Activated naive CD4-positive, alpha-beta T cell treated with anti-CD3 and anti-CD28 coated beads, Interleukin-2, amount 10 ng/mL, durations not matched to agents 7 days and 5 days (primary cell): ENCODE measurements around the gene PRKAG2.
A peak's percentile ranks its signal among the peaks of the same experiment; 100 is the strongest.
"Not testable (repeated sequence)": the region's sequence is repeated elsewhere in the genome, so short reads cannot be mapped to it uniquely, and the experiment has no call there.

Experiments
- CTCF ChIA-PET: fragments of 350-600 bp; sonication (Branson Sonifier 250); formaldehyde crosslinking; loops from one replicate; lab custom pipeline; 2021; ENCODE audit warnings: antibody characterized with exemption; lab: Charles Lee
- DNase-seq: peaks from one replicate; pipeline ENCODE4 v3.0.0-alpha.2; 2020
- H3K27ac Mint-ChIP-seq: one replicate; pipeline ENCODE4 v1.8.0; 2021; ENCODE audit warnings: mild to moderate bottlenecking, moderate library complexity, mixed read lengths
- H3K27me3 Mint-ChIP-seq: one replicate; pipeline ENCODE4 v1.8.0; 2021; ENCODE audit warnings: mild to moderate bottlenecking, mixed read lengths
- H3K36me3 Mint-ChIP-seq: one replicate; pipeline ENCODE4 v1.8.0; 2021; ENCODE audit warnings: mixed read lengths
- H3K4me1 Mint-ChIP-seq: one replicate; pipeline ENCODE4 v1.8.0; 2021; ENCODE audit warnings: mixed read lengths
- H3K4me3 Mint-ChIP-seq: one replicate; pipeline ENCODE4 v1.8.0; 2021; ENCODE audit warnings: mild to moderate bottlenecking, moderate library complexity, mixed read lengths
- H3K9me3 Mint-ChIP-seq: one replicate; pipeline ENCODE4 v1.8.0; 2021; ENCODE audit warnings: mixed read lengths

The PRKAG2 gene

GRCh38 chr7:151783958-151784575 lies 92.8 kb downstream of the PRKAG2 start:
- Mint-ChIP-seq H3K4me1 (peaks cover 23% of the 10 kb centered on the region), H3K27ac (no peak overlapping the region), H3K27me3 (peaks cover 7% of the 10 kb centered on the region), H3K9me3 (no peaks in the 10 kb centered on the region), H3K36me3 (peaks cover 2% of the 10 kb centered on the region), H3K4me3 (no peak overlapping the region)
- CTCF ChIA-PET: interaction anchor here (0.6 to 5.3 kb wide), 9 partner anchors 9 to 151 kb away, joined by 3 to 82 read pairs (median 11); no protein-coding TSS in a partner anchor
- no peak for DNase-seq

GRCh38 chr7:151782598-151783448 lies 94.1 kb downstream of the PRKAG2 start:
- Mint-ChIP-seq H3K36me3 (peaks cover 2% of the 10 kb centered on the region), H3K27ac (peak overlapping the region; percentile 53), H3K4me3 (peak overlapping the region; percentile 68), H3K27me3 (peaks cover 7% of the 10 kb centered on the region), H3K4me1 (peaks cover 15% of the 10 kb centered on the region), H3K9me3 (no peaks in the 10 kb centered on the region)
- peak; percentile 76 for DNase-seq
- CTCF ChIA-PET: interaction anchor here (0.6 to 5.3 kb wide), 27 partner anchors 8 to 270 kb away, joined by 3 to 82 read pairs (median 4); no protein-coding TSS in a partner anchor

DNA sequence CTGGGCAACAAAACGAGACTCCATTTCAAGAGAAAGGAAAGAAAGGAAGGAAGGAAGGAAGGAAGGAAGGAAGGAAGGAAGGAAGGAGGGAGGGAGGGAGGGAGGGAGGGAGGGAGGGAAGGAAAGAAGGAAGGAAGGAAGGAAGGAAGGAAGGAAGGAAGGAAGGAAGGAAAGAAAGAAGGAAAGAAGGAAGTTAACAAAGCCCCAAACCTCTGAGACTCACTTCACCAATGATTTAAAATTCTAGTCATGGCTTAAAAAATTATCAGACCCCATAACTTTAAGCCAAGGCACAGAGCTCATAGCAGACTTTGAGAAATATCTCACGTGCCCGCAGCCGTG lies 94.7 kb downstream of the PRKAG2 start:
- not testable (repeated sequence) for H3K4me3 Mint-ChIP-seq, DNase-seq, H3K9me3 Mint-ChIP-seq, H3K27me3 Mint-ChIP-seq, H3K36me3 Mint-ChIP-seq, H3K27ac Mint-ChIP-seq
- CTCF ChIA-PET: interaction anchor here (0.6 to 5.3 kb wide), 25 partner anchors 9 to 269 kb away, joined by 3 to 82 read pairs (median 4); no protein-coding TSS in a partner anchor
- peaks cover 12% of the 10 kb centered on the region for H3K4me1 Mint-ChIP-seq

DNA sequence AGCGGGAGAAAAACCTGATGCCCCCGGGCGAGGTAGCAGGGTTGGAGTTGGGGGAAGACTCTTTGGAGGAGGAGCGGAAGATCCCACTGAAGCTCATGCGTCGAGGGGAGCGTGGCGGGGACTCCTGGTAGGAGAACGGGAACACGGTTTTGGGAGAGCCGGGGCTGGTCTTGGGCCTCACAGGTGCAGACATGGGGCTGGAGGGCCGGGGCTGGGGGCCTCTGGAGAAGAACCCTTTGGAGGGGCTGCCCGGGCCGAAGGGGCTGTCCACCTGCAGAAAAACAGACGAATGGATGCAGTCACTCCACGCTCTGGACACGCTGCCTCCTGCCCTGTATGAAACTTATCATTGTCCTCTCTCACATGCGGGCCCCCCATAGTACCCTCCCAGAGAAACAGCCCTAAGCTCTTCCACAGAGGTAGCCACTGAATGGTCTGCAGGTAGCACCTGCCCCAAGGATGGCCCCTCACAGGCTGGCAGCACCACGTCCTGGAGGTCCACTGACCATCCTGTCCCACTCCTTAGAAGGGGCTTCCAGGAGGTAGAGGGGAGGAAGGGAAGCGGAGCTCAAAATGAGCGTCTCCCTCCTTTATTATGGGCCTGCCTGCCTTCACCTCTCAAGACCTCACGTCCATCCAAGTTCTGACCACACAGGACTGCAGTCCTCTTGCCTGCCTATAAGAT lies 95.6 kb downstream of the PRKAG2 start:
- Mint-ChIP-seq H3K4me3 (no peak overlapping the region), H3K4me1 (peaks cover 12% of the 10 kb centered on the region), H3K36me3 (peaks cover 2% of the 10 kb centered on the region), H3K27me3 (peaks cover 3% of the 10 kb centered on the region), H3K27ac (no peak overlapping the region), H3K9me3 (no peaks in the 10 kb centered on the region)
- CTCF ChIA-PET: interaction anchor here (1.2 to 5.3 kb wide), 8 partner anchors 11 to 212 kb away, joined by 3 to 82 read pairs (median 8); no protein-coding TSS in a partner anchor
- DNase-seq: no peak

DNA sequence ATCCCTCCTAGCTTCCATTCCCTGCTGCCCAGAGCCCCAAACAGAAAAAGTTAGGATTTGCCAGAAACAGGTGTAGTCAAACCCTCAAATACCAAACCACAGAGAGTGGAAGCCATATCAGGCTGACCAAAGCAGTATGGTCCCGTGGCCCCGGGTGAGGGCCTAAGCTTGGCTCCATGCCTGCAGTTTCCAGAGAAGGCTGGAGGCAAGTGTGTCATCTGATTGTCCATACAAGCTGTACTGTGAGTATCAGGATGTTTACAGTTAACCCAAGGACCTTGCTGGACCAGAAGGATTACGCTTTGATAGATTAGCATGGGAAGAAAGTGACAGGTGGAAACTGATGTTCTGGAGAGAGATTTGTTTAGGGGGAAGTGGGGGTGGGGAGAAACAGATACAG lies 96.3 kb downstream of the PRKAG2 start:
- H3K4me3 Mint-ChIP-seq: no peak overlapping the region
- H3K9me3 Mint-ChIP-seq: no peaks in the 10 kb centered on the region
- CTCF ChIA-PET: interaction anchor here (3.8 to 5.3 kb wide), 2 partner anchors 10 to 21 kb away, joined by 33 to 82 read pairs; no protein-coding TSS in a partner anchor
- H3K27ac Mint-ChIP-seq: no peak overlapping the region
- DNase-seq: no peak
- peaks cover 2% of the 10 kb centered on the region for H3K36me3 Mint-ChIP-seq
- peaks cover 3% of the 10 kb centered on the region for H3K27me3 Mint-ChIP-seq
- H3K4me1 Mint-ChIP-seq: peaks cover 12% of the 10 kb centered on the region

GRCh38 chr7:151779678-151780077 lies 97.2 kb downstream of the PRKAG2 start:
- CTCF ChIA-PET: interaction anchor here (2.4 kb wide), 1 partner anchor 20 kb away, joined by 10 read pairs; no protein-coding TSS in a partner anchor
- DNase-seq: no peak
- Mint-ChIP-seq H3K4me1 (peaks cover 12% of the 10 kb centered on the region), H3K36me3 (peaks cover 2% of the 10 kb centered on the region), H3K27ac (no peak overlapping the region), H3K4me3 (no peak overlapping the region), H3K9me3 (no peaks in the 10 kb centered on the region), H3K27me3 (peaks cover 3% of the 10 kb centered on the region)

DNA sequence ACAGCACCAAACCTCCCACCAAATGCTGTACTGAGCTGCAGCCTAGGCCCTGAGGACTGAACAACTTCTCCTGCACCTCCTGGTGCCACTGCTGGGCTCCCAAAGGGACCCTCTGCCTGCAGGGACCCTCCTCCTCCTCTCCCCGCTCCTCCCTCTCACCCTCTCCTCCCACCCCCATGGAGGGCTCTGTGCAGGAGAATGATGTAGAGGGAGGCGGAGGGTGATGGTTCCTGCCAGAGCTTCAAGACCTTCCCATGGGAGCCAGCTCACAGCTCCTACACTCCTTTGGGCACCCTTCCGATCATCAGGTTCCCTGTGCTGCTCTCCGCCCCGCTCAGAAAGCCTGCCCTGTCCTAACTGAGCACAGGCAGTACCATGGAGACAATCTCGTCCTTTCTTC lies 97.7 kb downstream of the PRKAG2 start:
- Mint-ChIP-seq H3K4me3 (no peak overlapping the region), H3K4me1 (peaks cover 12% of the 10 kb centered on the region), H3K36me3 (peaks cover 2% of the 10 kb centered on the region), H3K9me3 (no peaks in the 10 kb centered on the region), H3K27ac (no peak overlapping the region), H3K27me3 (peaks cover 3% of the 10 kb centered on the region)
- CTCF ChIA-PET: interaction anchor here (1.5 to 2.4 kb wide), 2 partner anchors 17 to 19 kb away, joined by 3 to 10 read pairs; no protein-coding TSS in a partner anchor
- DNase-seq: no peak

GRCh38 chr7:151777908-151778670 lies 98.8 kb downstream of the PRKAG2 start:
- H3K36me3 Mint-ChIP-seq: peaks cover 2% of the 10 kb centered on the region
- no peaks in the 10 kb centered on the region for H3K9me3 Mint-ChIP-seq
- H3K4me3 Mint-ChIP-seq: no peak overlapping the region
- DNase-seq: no peak
- H3K27me3 Mint-ChIP-seq: peaks cover 3% of the 10 kb centered on the region
- no peak overlapping the region for H3K27ac Mint-ChIP-seq
- peaks cover 9% of the 10 kb centered on the region for H3K4me1 Mint-ChIP-seq
- CTCF ChIA-PET: interaction anchor here (1.5 to 2.4 kb wide), 2 partner anchors 16 to 18 kb away, joined by 3 to 10 read pairs; no protein-coding TSS in a partner anchor

- peaks cover 3% of the 10 kb centered on the region for H3K4me1 Mint-ChIP-seq
- peaks cover 3% of the 10 kb centered on the region for H3K27me3 Mint-ChIP-seq
- H3K36me3 Mint-ChIP-seq: peaks cover 2% of the 10 kb centered on the region
- H3K4me3 Mint-ChIP-seq: no peak overlapping the region
- H3K27ac Mint-ChIP-seq: no peak overlapping the region
- CTCF ChIA-PET: interaction anchor here (2.4 kb wide), 1 partner anchor 18 kb away, joined by 10 read pairs; no protein-coding TSS in a partner anchor
- H3K9me3 Mint-ChIP-seq: no peaks in the 10 kb centered on the region
- no peak for DNase-seq
These were observed 99.4 kb downstream of the PRKAG2 start for GRCh38 chr7:151777495-151777880.

DNA sequence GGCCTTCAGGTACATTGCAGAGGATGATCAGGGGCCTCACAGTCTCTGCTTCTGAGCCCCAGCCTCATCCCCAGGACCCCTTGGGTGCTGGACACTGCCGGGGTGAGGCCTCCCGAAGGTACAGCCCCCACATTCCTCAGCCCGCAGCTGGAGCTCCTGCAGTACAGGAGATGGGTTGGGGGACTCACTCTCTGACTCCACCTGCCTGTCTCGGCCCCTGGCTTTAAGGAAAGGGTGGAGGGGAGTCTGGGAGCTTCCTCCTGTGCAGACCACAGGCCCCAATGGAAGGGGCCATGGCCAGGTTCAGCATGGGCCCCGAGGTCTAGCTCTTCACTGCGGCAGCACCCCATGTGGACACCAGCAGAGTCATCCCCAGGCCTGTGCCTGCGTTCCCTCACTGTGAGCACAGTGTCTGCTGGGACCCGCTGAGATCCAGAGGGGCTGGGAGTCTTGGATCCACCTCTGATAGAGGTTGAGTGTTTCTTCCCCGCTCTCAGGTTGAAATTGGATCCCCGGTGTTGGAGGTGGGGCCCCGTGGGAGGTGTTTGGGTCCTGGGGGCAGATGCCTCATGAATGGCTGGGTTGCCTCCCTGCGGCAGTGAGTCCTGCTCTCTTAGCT lies 99.9 kb downstream of the PRKAG2 start:
- no peak for DNase-seq
- Mint-ChIP-seq H3K4me3 (no peak overlapping the region), H3K27ac (no peak overlapping the region), H3K27me3 (peaks cover 3% of the 10 kb centered on the region), H3K36me3 (peaks cover 5% of the 10 kb centered on the region), H3K9me3 (no peaks in the 10 kb centered on the region), H3K4me1 (peaks cover 3% of the 10 kb centered on the region)
- CTCF ChIA-PET: interaction anchor here (1.3 kb wide), 1 partner anchor 17 kb away, joined by 4 read pairs; no protein-coding TSS in a partner anchor

- Mint-ChIP-seq H3K36me3 (peaks cover 9% of the 10 kb centered on the region), H3K27ac (no peak overlapping the region)
These were observed 100.5 kb downstream of the PRKAG2 start for GRCh38 chr7:151776446-151776845.

GRCh38 chr7:151775547-151776443 lies 101.1 kb downstream of the PRKAG2 start:
- CTCF ChIA-PET: interaction anchor here (1.3 kb wide), 1 partner anchor 16 kb away, joined by 4 read pairs; no protein-coding TSS in a partner anchor
- H3K4me1 Mint-ChIP-seq: peaks cover 14% of the 10 kb centered on the region
- no peak overlapping the region for H3K27ac Mint-ChIP-seq
- H3K36me3 Mint-ChIP-seq: peaks cover 11% of the 10 kb centered on the region
- no peak overlapping the region for H3K4me3 Mint-ChIP-seq
- H3K9me3 Mint-ChIP-seq: no peaks in the 10 kb centered on the region
- H3K27me3 Mint-ChIP-seq: no peaks in the 10 kb centered on the region
- DNase-seq: no peak

More at GRCh38 chr7:151776446-151776845, 100.5 kb downstream of the PRKAG2 start:
- CTCF ChIA-PET: interaction anchor here (1.3 kb wide), 1 partner anchor 16 kb away, joined by 4 read pairs; no protein-coding TSS in a partner anchor
- DNase-seq: no peak
- Mint-ChIP-seq H3K27me3 (no peaks in the 10 kb centered on the region), H3K4me3 (no peak overlapping the region), H3K4me1 (peaks cover 7% of the 10 kb centered on the region), H3K9me3 (no peaks in the 10 kb centered on the region)
